NCI-H2081 treated with DMSO at 0.1 percent for 48 hours (cell line): Measurements from ENCODE around the gene NXN.
"Not testable (repeated sequence)": the region's sequence is repeated elsewhere in the genome, so short reads cannot be mapped to it uniquely, and the experiment has no call there.

ENCODE experiments used
- DNase-seq: peaks from one replicate; lab custom pipeline; 2025; lab: John Stamatoyannopoulos, UW

The NXN gene

DNA sequence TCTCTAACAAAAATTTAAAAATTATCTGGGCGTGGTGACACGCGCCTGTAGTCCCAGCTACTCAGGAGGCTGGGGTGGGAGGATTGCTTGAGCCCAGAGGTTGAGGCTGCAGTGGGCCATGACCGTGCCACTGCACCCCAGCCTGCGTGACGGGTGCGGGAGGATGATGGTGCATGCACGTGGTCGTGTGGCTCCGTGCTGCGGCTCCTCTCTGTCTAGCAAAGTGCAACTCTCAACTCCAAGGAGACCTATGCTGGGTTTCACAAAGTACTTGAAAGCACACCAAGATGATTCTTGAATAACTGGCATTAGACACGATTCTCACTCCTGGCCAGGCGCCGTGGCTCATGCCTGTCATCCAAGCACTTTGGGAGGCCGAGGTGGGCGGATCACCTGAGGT lies 25.8 kb downstream of the NXN start:
- no peak for DNase-seq

DNA sequence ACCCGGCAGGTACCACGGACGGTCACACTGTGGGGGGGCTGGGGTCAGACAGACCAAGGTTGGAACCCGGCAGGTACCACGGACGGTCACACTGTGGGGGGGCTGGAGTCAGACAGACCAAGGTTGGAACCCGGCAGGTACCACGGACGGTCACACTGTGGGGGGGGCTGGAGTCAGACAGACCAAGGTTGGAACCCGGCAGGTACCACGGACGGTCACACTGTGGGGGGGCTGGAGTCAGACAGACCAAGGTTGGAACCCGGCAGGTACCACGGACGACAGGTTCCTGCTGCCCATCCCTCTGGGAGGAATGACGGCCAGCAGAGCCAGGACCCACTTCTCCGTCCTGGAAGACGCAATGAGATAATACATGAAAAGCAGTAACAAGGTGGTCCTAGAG lies 27.0 kb downstream of the NXN start:
- DNase-seq = not testable (repeated sequence)

DNA sequence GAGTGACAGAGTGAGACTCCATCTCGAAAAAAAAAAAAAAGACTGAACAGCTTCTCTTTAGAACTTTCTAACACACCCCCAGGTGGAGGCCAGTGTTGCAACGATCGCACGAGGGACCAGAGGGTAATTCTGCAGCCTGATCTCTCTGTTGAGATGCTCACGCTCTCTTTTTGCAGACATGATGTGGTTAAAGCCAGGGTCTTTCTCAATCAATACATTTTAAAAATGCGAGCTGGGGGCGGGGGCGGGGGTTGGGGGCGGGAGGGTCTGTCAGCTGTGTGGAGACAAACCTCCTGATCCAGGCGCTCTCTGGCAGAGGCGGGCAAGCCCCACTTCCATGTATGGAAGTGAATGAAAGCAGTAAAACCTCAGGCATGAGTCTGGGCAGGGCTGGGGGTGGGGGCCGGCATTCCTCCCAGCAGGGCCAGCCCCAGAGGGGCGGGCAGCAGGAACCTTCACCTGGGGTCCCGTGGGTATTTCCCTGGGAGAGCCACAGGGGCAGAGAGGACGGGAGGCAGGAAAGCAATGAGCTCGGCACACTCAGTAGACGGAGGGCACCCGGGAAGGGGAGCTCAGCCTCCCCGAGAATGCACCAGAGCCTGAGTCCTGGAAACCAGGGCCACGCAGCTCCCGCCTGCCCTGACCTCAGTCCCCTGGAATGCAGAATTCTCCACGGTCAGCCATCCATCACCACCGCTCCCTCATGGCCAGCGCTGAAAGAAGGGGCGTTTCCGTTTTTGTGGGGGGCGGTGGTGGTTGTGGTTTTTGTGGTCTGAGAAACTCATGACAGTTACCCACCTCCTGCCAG lies 28.0 kb downstream of the NXN start:
- no peak for DNase-seq

DNA sequence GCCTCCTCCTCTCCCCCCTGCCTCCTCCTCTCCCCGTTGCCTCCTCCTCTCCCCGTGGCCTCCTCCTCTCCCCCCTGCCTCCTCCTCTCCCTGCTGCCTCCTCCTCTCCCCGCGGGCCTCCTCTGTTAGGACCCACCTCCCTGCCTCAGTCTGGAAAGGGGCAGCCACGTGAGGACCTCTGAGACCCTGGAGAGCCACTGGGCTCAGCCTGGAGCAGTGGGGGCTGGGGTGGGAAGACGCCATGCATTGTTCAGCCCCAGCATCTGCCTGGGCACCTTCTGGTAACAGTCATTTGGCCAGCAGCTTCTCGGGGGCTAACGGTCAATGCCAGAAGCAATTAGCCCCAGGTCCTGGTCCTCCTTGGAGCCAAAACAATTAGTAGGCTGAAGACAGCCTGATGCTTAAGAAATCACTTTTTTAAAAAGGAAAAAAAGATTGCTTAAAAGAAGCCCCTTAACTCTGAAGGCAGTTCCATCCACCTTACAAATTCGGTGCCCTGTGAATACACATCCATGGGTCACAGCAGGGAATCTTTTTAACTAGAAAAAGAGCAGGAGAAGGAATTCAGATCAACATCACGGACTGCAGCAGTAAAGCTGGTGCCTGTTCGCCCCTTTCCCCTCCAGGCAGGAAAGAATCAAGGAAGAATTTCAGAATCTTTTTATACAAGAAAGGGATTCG lies 29.8 kb downstream of the NXN start:
- DNase-seq = no peak

DNA sequence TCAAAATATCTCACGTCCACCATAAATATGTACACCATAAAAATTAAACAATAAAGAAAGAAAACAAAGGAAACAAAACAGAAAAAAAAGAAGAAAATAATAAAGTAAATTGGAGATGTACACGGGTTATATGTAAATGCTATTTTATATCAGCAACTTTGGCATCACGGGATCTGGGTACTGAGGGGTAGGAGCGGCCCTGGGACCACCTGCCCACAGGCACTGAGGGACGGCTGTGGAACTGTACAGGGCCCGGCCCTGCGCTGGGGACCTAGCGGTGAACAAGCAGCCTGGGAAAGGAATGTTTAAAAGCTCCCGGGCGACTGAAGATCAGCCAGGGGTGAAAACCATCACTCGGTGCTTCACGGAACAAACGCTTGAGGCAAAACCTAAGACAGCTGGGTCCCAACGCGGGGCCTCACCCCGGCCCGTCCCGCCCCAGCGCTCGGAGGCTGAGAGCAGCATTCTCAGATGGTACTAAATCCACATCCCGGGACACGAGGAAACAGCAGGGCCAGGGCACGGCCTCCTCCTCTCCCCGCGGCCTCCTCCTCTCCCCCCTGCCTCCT lies 31.2 kb downstream of the NXN start:
- no peak for DNase-seq

DNA sequence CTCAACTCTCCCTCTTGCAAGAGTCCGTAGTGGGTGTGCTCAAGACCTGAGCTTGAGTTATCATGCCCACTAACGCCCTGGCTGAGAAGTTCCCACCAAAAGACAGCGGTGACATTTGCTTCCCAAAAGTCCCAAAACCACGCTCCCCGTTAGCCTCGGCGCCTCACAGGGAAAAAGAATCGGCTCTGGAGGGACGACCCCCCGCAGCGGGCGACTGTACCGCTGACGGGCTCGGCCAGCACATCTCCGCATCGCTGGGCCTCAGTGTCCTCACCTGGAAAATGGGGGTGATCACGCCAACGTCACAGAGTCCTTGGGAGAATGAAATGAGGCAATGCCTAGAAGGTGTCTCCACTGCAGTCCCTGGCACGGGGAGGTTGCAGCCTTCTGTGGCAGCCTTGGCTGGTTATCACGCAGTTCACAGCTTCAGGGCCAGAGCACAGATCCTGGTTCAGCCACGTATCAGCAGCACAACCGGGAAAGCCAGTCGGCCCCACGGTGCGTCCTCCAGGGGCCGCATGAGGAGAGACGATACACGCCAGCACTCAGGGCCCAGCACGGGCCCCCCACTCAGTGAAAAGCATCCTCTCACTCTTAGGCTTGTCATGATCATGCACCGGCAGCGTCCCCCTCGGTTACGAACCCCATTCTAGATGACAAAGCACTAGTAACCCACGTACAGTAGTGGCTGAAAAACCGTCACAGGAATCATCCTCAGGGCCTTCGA lies 32.9 kb downstream of the NXN start:
- DNase-seq = no peak

DNA sequence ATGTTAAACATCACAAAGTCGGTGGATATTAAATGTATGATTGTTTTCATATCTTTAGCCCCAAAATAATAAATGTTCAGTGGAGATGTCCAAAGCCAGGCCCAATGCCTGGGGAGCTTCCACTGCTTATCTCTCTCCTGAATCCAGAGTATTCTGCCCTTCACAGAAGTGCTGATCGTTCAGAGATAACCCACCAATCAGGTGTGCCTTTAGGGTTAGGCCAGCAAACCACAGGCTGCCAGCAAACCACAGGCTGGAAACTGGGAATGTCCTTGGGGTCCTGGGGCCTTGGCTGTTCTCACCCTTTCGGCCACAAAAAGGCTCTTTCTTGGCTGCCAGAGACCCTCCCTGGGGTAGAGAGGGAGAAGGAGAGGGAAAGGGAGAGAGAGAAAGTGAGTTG lies 33.9 kb downstream of the NXN start:
- no peak for DNase-seq

DNA sequence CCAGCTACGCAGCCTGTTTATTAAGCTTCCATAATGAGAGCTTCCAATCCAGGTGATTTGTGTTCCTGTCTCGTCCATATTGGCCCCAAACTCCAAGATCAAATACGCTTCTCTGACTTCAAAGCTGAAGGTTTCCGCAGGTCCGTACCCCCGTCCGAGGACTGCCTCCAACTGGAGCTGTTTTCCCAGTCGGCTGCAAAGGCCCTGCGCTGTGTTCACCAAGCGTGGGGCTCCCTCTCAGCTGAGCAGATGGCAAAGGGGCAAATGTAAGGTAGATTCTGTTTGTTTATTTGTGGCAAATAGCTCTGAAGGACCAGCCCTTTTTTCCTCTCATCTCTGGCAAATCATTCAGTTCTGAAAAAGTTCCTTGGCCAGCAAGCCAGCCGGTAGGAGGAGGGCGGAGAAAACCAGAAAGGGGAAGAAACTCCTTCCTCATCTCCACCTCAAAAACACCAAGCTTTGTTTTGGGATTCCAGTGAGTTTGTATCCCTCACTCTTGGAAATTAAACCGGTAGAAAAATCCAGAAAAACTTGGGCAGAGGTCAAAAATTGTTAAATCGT lies 35.2 kb downstream of the NXN start:
- no peak for DNase-seq

DNA sequence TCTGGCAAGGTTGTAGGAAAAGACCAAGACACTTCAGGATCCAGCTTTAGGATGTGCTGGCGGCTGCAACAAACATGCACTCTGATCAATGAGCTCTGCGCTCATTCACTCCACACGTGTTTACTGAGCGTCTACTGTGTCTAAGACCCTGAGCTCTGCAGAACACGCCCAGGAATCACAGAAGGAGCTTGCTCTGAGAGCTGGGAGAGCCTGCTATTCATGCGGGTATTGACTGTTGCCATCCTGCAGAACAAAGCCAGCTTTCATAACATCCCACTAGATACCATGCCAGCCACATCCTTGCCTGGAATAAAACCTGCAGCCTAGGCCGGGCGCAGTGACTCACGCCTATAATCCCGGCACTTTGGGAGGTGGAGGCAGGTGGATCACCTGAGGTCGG lies 44.1 kb downstream of the NXN start:
- DNase-seq = no peak

DNA sequence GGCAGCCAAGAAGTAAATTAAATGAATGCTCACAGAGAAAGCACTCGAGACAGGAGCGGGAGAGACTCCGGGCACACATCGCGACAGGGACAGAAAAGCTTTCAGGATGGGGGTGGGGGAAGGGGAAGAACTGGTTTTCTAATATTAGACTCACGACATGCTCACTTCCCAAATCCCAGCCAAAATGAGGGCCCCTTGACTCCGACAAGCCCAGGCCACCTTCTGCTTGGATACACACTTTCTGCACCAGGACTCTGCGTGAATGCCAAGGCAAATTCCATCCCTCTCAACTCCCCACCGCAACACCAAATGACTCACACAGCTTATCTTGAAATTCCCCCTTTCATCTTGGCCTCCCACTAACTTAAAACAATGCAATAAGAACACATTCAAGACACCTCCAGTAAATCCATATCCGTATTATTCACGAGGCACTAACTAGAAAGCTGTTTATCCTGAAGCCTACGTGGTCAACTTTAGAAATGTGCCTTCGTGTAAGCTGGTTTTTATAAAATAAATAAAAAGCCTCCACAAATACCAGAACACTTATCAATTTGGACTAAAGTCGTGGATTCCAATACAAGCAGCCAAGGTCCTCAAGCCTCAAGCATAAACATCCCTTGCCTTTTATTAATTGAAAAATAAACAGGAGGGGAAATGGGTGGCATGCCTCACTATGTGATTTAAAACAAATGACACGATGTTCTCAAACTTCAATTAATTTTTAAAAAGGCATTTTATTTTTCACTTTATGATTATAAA lies 46.1 kb downstream of the NXN start:
- no peak for DNase-seq

DNA sequence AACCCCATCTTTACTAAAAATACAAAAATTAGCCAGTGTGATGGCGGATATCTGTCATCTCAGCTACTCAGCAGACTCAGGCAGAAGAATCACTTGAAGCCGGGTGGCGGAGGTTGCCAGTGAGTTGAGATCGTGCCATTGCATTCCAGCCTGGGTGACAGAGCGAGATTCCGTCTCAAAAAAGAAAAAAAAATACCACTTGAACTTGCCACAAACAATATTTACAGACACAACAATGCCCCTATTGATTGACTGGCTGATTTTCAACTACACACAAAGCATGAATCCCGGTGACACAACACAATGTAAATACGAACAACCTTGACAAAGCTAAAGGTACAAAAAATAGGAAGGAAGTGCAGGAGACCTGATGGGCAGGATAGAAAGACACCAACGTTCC lies 49.3 kb downstream of the NXN start:
- no peak for DNase-seq

DNA sequence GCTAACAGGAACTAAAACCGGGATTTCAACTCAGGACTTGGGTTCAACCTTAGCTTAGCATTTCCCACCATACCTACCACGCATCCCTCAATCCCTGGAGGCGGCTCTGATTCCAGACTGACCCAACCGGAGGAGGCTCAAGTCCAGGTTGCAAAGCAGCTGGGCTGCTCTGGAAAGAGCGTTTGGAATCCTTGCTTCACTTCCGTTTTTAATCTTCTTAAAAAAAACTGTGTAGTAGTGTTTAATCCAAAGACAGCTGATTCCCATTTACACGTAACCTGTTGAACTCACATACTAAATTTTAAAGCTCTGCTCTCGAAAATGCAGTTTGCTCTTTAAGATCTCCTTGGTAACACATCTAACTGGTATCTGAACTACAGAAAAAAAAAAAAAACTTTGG lies 50.0 kb downstream of the NXN start:
- no peak for DNase-seq

DNA sequence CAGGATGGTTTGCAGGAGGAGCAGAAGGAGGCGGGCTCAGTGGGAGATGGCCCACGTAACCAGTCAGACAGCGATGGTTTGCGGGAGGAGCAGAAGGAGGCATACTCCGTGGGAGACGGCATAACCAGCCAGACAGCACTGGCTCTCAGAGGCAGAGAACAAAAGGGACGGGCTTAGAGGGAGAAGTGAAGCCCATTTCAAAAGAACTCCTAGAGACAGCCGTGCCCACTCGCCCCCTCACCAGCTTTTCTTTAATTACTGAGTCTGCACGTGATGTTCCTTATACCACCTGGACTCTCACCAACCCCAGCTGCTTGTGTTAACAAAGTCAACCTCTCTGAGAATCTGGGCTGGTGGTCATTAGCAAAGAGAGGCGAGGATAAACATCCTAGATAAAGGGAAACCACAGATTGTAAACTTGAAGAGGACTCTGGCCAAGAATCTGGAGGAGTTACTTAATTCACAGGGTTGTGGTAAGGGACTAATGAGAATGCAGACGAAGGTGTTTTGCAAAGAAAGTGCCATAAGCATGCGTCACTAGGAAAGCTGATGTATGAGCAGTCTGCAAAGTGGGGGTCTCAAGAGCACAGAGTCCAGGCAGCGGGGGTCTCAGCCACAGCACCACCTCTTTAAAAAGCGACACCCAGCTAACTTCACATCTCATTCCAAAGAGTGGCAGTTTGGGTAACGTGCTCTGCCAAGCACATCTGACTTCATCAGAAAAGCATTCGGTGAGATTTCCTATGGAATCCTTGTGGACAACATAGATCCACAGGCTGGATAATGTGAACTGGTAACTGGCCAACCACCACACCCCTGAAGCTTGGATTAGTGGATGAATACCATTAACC lies 51.7 kb downstream of the NXN start:
- DNase-seq = no peak

DNA sequence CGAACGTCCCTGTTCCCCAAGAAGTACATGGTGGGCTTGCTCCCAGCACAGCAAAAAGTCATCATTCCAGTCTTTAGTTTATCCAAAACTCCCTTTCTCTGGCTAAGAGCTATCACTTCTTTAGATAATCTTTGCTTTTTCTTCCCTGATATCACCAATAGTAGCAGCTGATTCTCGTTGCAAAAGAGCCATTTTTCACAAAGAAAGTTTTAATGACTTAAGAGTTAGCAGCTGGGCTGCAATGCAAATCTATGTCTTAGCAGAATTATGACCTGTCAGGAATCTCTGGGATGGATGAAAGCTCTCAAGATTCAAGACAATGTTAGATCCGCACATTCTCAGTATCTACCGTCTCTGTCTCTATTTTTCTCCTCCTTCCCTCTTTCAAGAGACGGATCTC lies 53.8 kb downstream of the NXN start:
- no peak for DNase-seq

DNA sequence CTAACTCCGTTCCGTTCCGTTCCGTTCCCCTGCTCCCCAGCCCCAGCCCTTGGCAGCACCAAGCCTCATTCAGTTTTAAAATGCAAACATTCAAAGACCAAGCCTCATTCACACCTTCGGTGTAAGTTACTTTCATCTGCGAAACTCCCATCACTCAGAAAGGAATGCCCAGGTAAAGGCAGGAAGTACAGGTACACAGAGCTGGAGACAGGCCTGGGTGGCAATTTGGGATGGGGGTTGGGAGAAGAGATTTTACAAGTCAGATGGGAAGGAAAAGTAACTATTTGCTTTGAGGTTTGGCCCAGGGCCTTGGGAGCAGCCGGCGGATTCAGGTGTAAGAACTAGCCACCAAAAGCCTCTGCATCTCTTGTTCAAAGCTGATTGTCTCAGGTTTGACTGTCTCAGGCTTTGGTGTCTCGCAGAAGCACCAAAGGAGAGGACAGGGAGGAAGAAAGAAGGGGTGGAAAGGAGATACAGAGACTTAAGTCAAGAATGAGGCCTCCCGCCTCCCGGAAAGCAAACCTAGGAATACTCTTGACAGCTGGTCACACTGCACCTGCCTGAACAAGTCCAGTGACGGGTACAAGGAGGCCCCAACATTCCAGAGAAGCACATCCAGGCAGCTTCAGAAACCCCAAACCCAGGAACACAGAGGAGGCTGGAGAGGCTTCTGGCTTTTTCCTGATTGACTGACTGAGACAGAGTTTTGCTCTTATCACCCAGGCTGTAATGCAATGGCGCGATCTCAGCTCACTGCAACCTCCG lies 54.7 kb downstream of the NXN start:
- no peak for DNase-seq

DNA sequence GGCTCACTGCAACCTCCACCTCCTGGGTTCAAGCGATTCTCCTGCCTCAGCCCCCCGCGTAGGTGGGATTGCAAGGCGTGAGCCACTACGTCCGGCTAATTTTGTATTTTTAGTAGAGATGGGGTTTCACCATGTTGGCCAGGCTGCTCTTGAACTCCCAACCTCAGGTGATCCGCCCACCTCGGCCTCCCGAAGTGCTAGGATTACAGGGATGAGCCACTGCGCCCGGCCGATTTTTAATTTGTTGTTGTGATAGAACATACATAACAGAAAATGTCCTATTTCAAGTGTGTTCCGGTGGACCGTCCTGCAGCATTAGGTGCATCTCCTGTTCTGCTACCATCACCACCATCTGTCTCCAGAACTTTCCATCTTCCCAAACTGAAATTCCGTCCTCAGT lies 55.3 kb downstream of the NXN start:
- DNase-seq = not testable (repeated sequence)

DNA sequence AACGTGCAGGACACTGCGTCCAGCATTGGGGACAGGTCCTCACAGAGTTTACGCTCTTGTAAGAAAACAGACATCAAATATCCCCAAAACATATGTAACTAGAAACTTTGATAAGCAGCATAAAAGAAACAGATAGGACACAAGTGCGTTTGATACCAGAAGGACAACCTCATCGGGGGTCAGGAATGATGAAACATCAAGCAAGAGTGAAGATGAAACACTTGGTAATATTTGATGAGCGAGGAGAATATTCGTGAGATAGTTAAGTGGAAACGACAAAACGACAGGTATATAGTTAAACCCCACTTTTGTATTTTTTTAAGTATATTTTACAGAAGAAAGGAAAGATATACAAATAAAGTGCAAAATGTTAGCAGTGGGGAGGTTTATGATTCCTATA lies 55.9 kb downstream of the NXN start:
- no peak for DNase-seq

DNA sequence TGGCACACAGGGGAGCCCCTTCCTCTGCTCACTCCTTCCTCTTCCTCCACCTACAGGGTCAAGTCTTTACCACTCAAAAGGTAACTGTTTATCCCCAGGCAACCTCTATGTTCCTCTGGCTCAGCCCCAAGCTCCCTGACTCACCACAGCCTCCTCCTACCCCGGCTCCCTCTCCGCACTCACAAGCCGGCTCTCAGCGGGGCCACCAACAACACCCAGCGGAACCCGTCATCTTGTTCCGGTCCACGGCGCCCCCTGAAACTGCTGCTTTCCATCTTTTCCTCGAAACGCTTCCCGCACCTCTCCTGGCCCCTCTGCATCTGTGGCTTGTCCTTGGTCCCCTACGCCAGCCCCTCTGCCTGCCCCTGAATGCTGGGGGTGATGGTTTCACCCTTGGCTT lies 58.4 kb downstream of the NXN start:
- DNase-seq = no peak

DNA sequence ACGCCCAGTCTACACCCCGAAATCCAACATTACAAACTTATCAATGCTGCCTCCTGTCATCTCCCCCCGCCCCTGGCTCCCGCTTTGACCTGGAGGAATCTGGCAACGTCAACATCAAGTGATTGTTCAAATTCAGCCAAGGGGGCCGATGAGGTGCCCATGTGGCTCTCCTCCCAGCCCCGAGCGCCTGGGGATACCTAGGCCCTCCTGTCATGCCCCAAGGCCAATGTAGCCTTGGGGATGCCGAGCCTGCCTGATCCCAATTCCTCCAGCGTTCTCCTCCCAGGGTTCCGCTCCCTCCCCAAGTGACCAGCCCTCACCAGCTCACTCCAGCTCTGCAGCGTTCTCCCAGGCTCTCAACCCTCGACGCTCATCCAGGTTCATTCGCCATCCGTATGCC lies 59.4 kb downstream of the NXN start:
- DNase-seq = no peak
